Activated B cell treated with CpG ODN at 0.5 μM for 24 hours (primary cell): Measurements from ENCODE around the gene COL4A6. TPM values are rescaled to one million over a fixed set of nuclear protein-coding genes. Genes with fewer than 3 reads are reported as not detected.

Experiments
- ATAC-seq: fragments of 200-7000 bp; cut with Tn5 transposase; one replicate; pipeline ENCODE4 v1.10.0; 2021; ENCODE audit warnings: low read depth, mild to moderate bottlenecking, moderate library complexity
- CTCF ChIA-PET: fragments of 350-600 bp; sonication (Branson Sonifier 250); formaldehyde crosslinking; loops from one replicate; lab custom pipeline; 2021; ENCODE audit warnings: antibody characterized with exemption; lab: Charles Lee
- POLR2A ChIA-PET: fragments of 350-600 bp; sonication (Branson Sonifier 250); formaldehyde crosslinking; loops from one replicate; lab custom pipeline; 2021; ENCODE audit warnings: antibody characterized with exemption; lab: Charles Lee
- DNase-seq: peaks from one replicate; pipeline ENCODE4 v3.0.0; 2022
- H3K27ac Mint-ChIP-seq: one replicate; pipeline ENCODE4 v1.8.0; 2020; ENCODE audit warnings: mixed read lengths
- H3K27me3 Mint-ChIP-seq: one replicate; pipeline ENCODE4 v1.8.0; 2021; ENCODE audit warnings: mixed read lengths
- H3K36me3 Mint-ChIP-seq: one replicate; pipeline ENCODE4 v1.8.0; 2021; ENCODE audit warnings: low read depth, mixed read lengths
- H3K4me1 Mint-ChIP-seq: one replicate; pipeline ENCODE4 v1.8.0; 2021; ENCODE audit warnings: mixed read lengths
- H3K4me3 Mint-ChIP-seq: one replicate; pipeline ENCODE4 v1.8.0; 2020; ENCODE audit warnings: mild to moderate bottlenecking, mixed read lengths
- H3K9me3 Mint-ChIP-seq: one replicate; pipeline ENCODE4 v1.8.0; 2020; ENCODE audit warnings: mixed read lengths
- intact Hi-C: fragments of 100-400 bp; cut with micrococcal nuclease; formaldehyde crosslinking; loops from one replicate; pipeline ENCODE4 v1.15.1; 2024
- total RNA-seq: library from RNA; stranded (reverse); gene quantifications from 2 replicates; pipeline ENCODE4 v1.2.3, GENCODE V29; 2022
- TF ChIP-seq, protein P1 (sequence below): fragments of 200-600 bp; IDR thresholded peaks from one replicate; pipeline ENCODE4 v1.8.0; 2022; ENCODE audit warnings: antibody characterized with exemption, mild to moderate bottlenecking

The COL4A6 gene
- total RNA-seq, 1 donor from 2014 or later, result not detected

DNA sequence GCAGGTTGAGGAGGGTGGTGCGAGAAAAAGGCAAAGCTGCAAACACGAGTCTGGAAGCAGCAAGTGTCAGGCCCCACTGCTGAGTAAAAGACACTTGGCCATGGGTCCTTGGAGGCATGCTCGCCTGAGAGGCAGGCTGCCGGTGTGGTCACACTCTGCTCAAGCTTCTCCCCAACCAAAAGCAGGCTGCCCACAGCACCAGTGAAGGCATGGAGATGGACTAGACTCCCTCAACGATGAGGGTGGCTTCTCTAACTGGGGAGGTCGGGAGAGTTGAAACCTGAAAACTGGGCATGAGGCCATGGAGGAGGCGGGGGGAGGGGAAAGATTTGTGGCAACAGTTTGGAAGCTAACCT, 260.1 kb downstream of the COL4A6 start:
- ATAC-seq, result no peak
- no peaks in the 10 kb centered on the region for H3K9me3 Mint-ChIP-seq
- no peaks in the 10 kb centered on the region for H3K27me3 Mint-ChIP-seq
- DNase-seq, result no peak
- no peak overlapping the region for H3K27ac Mint-ChIP-seq
- TF ChIP-seq, protein P1, sequence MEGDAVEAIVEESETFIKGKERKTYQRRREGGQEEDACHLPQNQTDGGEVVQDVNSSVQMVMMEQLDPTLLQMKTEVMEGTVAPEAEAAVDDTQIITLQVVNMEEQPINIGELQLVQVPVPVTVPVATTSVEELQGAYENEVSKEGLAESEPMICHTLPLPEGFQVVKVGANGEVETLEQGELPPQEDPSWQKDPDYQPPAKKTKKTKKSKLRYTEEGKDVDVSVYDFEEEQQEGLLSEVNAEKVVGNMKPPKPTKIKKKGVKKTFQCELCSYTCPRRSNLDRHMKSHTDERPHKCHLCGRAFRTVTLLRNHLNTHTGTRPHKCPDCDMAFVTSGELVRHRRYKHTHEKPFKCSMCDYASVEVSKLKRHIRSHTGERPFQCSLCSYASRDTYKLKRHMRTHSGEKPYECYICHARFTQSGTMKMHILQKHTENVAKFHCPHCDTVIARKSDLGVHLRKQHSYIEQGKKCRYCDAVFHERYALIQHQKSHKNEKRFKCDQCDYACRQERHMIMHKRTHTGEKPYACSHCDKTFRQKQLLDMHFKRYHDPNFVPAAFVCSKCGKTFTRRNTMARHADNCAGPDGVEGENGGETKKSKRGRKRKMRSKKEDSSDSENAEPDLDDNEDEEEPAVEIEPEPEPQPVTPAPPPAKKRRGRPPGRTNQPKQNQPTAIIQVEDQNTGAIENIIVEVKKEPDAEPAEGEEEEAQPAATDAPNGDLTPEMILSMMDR, result no peak
- H3K36me3 Mint-ChIP-seq, result no peaks in the 10 kb centered on the region
- intact Hi-C loops, result no loop called here
- ChIA-PET CTCF (no interaction called here), POLR2A (no interaction called here)
- no peak overlapping the region for H3K4me3 Mint-ChIP-seq
- H3K4me1 Mint-ChIP-seq, result no peaks in the 10 kb centered on the region

DNA sequence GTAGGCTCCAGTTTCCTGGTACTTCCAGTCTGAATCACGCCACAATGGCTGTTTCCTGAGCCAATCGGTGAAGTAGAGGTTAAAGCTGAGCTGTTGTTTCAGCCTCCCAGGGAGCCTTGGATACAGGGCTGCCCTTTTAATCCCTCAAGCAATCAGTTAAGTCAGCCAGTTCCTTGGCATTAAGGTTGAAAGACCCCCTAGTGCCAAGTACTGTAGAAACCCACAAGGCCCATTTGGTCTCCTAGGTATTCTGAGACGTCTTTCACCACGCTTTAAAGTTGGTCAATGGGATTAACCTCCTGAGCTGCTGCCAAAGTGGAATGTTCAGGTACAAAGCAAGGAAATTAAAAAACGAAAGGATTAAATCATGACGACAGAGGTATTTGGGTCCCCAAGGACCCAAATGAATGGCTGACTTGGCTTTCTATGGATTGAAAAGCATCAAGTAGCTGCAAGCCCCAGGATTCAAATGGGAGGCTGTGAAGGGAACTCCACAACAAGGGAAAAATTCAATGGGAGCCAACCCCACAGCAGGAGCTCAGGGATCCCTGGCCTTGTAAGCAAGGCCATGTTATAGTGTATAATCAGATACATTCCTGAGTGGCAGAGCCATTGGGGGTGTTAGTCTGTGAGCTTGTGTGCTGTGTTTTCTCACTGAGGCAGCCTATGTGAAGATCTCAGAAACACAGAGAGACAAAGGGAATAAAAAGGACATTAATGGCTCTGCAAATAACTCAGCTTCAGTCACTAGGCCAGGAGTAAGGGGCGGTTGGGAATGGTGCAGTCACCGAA, 260.7 kb downstream of the COL4A6 start:
- Mint-ChIP-seq H3K36me3 (no peaks in the 10 kb centered on the region), H3K4me1 (no peaks in the 10 kb centered on the region), H3K27me3 (no peaks in the 10 kb centered on the region), H3K27ac (no peak overlapping the region), H3K9me3 (no peaks in the 10 kb centered on the region), H3K4me3 (no peak overlapping the region)
- DNase-seq (no peak), ATAC-seq (no peak)
- ChIA-PET POLR2A (no interaction called here), CTCF (no interaction called here)
- TF ChIP-seq, protein P1, result no peak
- intact Hi-C loops, result no loop called here

DNA sequence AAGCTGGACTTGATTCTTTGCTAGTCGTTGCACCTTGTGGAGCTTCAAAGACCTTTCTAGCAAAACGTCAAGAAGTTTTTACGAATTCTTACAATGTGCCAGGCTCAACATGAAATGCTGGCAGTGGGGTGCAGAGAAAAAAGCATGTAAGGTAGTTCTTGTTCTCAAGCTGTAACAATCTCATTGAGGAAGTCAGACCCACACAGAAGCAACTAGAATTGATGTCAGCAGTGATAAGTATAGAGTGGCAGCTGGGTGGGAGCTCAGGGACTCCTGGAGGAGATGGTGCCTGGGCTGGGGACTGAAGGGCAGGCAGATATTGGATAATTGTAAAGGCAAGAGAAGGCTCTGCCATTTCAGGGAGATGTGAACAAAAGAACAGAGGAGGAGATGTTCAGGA, 264.3 kb downstream of the COL4A6 start:
- ATAC-seq, result no peak
- ChIA-PET POLR2A (no interaction called here), CTCF (no interaction called here)
- no peaks in the 10 kb centered on the region for H3K4me1 Mint-ChIP-seq
- intact Hi-C loops, result no loop called here
- H3K36me3 Mint-ChIP-seq, result no peaks in the 10 kb centered on the region
- no peak overlapping the region for H3K4me3 Mint-ChIP-seq
- DNase-seq, result no peak
- H3K27me3 Mint-ChIP-seq, result no peaks in the 10 kb centered on the region
- H3K27ac Mint-ChIP-seq, result no peak overlapping the region
- H3K9me3 Mint-ChIP-seq, result no peaks in the 10 kb centered on the region
- TF ChIP-seq, protein P1, result no peak

DNA sequence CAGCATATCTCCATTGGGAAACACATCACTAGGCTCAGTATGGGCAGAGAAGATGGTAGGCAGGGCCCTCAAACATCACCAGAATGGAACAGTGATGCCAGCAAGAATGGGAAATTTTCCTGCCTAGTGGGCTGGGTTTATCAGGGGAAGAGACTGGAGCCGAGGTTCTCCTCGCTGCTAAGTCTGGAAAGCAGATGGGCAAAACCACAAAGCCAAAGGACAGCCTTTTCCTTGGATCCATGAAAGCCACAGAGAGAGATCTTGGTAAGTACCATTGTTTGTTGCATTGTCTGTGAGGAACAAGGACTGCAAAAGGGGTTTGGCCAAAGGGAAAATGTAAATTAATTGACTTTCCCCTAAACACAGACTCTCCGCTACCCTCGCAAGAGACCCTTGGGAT, 266.6 kb downstream of the COL4A6 start:
- Mint-ChIP-seq H3K36me3 (no peaks in the 10 kb centered on the region), H3K27ac (no peak overlapping the region), H3K27me3 (no peaks in the 10 kb centered on the region), H3K9me3 (no peaks in the 10 kb centered on the region), H3K4me3 (no peak overlapping the region), H3K4me1 (no peaks in the 10 kb centered on the region)
- ATAC-seq (no peak), DNase-seq (no peak)
- intact Hi-C loops, result no loop called here
- CTCF ChIA-PET, result no interaction called here
- TF ChIP-seq, protein P1, result no peak
- POLR2A ChIA-PET, result no interaction called here

DNA sequence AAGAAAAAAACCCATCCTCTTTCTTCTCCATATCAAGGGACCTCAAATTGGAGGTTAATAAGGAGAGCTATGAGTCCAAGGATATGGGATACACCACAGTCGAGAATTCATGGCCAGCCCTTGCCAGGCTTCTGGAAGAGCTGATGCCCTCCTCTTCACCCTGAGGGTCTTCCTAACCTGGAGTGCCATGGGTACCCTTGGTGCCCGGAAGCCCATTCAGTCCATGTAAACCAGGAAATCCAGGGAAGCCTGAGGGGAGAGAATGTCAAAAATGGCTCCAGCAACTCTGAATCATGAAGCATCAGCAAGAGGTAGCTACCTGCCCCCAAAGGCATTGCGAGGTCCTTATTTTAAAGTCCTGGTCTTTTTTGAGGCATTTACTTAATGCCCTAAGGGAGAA, 268.5 kb downstream of the COL4A6 start:
- no peaks in the 10 kb centered on the region for H3K4me1 Mint-ChIP-seq
- no peak for ATAC-seq
- POLR2A ChIA-PET, result no interaction called here
- TF ChIP-seq, protein P1, result no peak
- CTCF ChIA-PET, result no interaction called here
- no peak for DNase-seq
- no peak overlapping the region for H3K4me3 Mint-ChIP-seq
- H3K27me3 Mint-ChIP-seq, result no peaks in the 10 kb centered on the region
- H3K36me3 Mint-ChIP-seq, result no peaks in the 10 kb centered on the region
- no peaks in the 10 kb centered on the region for H3K9me3 Mint-ChIP-seq
- H3K27ac Mint-ChIP-seq, result no peak overlapping the region
- intact Hi-C loops, result no loop called here
